HG02623 (cell line): ENCODE data around the gene TMPRSS11F.

Experiments used
- ATAC-seq: cut with Tn5 transposase; IDR thresholded peaks from one replicate; pipeline ENCODE4 v1.9.1; 2021; ENCODE audit warnings: moderate library complexity; ENCODE audit not compliant: unreplicated experiment

The TMPRSS11F gene

DNA sequence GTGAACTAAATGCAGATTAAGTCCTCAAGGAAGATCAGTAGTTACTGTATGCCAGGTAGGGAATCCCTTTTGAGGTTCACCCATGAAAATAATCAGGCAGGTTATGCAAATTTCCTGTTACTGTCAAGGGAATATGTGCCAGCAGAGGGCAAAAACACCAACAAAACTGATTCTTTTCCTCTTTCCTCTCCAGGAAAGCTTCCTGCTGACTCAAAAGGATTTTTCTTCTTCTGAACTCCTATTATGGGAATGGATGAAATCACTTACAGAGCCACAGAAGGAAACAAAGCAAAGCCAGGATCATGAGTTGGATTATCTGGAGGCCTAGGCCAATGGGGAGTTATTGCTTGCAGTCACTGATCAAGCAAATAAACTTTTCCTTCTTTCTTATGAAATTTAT lies 49.7 kb downstream of the TMPRSS11F start:
- ATAC-seq: no peak

DNA sequence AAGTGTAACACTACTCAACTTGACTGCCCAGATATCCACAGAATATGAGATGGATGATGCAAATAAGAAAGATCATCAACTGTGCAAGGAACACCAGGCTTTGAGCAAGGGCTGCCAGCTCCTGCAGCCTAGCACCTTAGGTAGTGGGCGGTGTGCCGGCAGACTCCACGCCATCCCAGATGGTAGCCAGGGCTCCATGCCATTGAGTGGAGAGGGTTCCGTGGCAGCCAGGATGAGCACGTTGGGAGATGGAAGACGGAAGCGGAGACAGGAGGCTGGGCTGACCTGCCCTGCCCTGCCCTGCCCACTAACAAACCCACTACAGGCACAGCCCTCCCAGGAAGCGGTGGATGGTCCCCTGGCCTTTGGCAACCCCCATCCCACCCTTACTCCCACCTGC lies 51.9 kb downstream of the TMPRSS11F start:
- ATAC-seq: no peak

DNA sequence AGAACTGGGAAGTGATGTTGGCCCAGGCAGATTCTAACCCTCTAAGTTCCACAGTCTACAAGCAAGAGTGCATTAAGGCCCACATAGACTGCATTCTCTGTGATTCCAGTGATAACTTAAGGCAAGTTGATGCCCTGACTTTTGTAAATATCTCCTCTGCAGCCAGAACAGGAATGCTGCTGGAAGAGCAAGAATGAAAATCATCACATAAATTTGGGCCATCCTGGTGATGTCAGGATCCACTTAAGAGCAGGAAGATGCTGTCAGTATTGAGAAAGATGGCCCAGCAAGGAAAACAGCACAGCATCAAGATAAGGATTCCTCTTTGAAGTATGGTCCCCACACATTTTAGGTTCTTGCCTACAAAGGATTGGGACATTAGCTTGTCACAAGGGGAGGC lies 52.4 kb downstream of the TMPRSS11F start:
- ATAC-seq: no peak

DNA sequence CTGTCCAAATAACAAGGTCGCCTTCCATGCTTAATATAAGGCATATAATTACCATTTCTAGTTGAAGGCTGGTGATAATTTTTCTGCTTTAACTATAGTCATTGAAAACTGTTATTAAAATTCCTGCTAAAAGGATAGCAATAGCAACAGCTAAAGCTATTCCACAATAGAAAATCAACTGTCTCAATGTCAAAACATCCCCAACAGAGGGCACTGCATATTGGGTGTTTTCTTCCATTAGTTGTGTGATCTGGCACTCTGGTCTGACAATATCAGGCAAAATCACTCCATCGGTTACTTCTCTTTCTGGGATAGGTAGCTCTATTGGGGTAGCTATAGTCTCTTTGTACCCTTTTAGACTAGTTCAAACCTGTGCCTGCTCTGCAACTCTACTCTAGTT lies 53.5 kb downstream of the TMPRSS11F start:
- no peak for ATAC-seq

DNA sequence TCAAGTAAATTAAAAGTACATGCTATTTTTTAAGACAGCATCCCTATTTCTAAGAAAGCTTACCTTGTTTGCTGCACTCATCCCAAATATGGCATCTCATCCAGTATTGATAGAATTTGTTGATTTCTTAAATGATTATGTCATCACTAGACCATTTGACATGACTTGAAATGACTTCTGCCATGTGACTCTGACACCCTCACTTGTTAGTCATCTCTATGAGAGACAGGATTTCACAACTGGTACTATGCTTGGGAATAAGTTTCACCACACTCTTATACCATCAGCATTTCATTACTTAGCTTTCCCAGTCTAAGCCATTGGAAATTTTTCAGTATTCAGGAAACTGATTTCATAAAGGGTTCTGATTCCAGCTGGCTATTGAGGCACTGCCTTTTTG lies 55.3 kb downstream of the TMPRSS11F start:
- ATAC-seq: no peak

DNA sequence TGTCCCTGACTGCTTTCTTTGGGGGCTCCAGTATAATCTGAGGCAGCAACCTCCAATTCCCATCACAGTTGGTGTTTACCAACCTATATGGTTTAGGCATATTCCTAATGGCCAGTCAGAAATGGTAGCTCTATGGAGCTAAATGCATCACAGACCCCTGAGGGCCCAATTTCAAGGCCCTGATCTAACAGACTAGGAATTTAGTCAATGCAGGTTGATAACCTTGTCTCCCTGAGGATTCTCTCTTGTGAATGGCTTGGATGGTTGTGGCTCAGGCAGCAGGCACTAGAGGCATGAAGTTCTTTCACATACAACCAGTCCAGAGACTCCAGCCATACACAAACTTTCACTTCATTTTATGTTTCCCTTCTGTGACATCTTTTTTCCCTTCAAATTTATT lies 59.4 kb downstream of the TMPRSS11F start:
- ATAC-seq: no peak

DNA sequence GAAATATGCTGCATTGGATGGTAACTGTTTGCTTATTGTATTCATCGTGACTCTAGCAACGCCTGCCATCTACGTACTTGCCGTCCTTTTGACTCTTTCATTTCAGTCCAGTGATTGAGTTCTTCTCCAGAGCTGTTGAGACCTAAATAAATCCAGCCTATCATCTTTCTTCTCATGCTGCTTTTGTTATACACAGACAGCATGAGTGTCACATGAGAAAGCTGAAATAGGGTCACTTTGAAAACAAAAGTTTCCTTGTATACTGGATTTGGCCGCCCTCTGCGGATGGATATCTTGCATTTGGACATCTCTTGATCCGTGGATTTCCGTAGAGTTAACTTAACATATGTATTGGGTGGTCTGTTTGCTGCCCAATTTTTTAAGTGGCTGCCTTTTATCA lies 67.2 kb downstream of the TMPRSS11F start:
- no peak for ATAC-seq

DNA sequence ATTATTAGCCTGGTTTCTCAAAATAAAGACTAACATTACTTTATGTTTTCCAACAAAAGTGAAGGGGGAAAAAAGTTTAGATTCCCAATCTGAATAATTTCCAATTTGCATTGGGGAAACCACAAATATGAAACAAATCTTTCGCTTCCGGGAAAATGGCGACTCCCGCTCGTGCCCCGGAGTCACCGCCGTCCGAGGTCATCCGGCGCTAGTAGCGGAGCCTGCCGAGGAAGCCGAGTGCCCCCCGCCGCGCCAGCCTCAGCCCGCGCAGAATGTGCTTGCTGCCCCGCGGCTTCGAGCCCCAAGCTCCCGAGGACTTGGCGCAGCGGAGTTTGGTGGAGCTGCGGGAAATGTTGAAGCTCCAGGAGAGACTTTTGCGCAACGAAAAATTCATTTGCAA lies 91.4 kb downstream of the TMPRSS11F start:
- ATAC-seq: no peak

DNA sequence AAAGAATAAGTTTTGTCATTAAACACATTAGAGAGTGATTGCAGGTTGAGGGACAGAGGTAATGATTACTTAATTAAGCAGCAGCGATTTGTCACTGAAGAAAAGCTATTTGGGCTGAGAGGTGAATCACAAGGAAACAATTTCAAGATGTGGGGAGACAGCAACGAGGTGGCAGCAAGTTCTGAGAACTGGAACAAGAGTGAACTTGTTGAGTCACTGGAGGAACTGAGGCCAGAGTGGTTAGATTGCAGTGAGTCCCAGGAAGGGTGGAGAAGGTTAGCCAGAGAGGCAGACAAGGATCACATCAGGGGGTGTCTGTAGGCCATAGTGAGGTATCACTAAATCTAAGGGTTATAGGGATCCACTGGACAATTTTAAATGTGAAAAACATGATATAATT lies 108.5 kb downstream of the TMPRSS11F start:
- no peak for ATAC-seq

DNA sequence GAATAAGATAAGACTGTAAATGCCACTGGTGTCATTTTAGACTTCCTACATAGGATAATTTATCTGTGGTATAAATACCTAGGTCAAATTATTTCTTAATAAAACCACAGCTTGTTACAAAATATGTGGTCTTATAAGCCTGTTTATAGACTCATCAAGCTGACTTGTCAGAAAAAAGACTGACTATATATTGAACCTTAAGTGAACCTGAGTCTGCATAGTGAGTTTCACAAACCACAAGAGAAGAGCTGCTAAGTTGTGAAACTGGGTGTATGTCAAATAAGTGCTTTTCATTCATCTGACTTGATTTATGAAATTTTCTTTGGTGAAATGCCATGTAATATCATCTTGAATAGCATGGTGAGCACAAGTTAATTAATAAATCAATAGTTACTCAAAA lies 118.0 kb downstream of the TMPRSS11F start:
- no peak for ATAC-seq
